Globus pallidus (tissue), 1 donor: Measurements from ENCODE around the gene ACSF3.
"Not testable (repeated sequence)": the region's sequence is repeated elsewhere in the genome, so short reads cannot be mapped to it uniquely, and the experiment has no call there.

Experiments used
- DNase-seq: peaks from one replicate; pipeline ENCODE4 v3.0.0-alpha.2; 2015; ENCODE audit warnings: low spot score

The ACSF3 gene

GRCh38 chr16:89175280-89176146 is 81.9 kb downstream of the ACSF3 start:
- DNase-seq, result no peak

GRCh38 chr16:89176147-89176690 is 82.6 kb downstream of the ACSF3 start:
- DNase-seq, result no peak

- no peak for DNase-seq
These were observed 83.1 kb downstream of the ACSF3 start for GRCh38 chr16:89176717-89177116.

GRCh38 chr16:89177501-89177900 is 83.8 kb downstream of the ACSF3 start:
- no peak for DNase-seq

- no peak for DNase-seq
These were observed 84.9 kb downstream of the ACSF3 start for GRCh38 chr16:89178453-89179147.

- no peak for DNase-seq
These were observed 85.5 kb downstream of the ACSF3 start for GRCh38 chr16:89179148-89179484.

GRCh38 chr16:89179656-89180315 is 86.1 kb downstream of the ACSF3 start:
- DNase-seq, result no peak

GRCh38 chr16:89183463-89183862 is 89.8 kb downstream of the ACSF3 start:
- DNase-seq, result no peak

- no peak for DNase-seq
These were observed 90.5 kb downstream of the ACSF3 start for GRCh38 chr16:89183975-89184676.

GRCh38 chr16:89184677-89184932 is 91.0 kb downstream of the ACSF3 start:
- no peak for DNase-seq

GRCh38 chr16:89184933-89185794 is 91.5 kb downstream of the ACSF3 start:
- DNase-seq, result no peak

- DNase-seq, result not testable (repeated sequence)
These were observed 92.4 kb downstream of the ACSF3 start for GRCh38 chr16:89185887-89186592.

- not testable (repeated sequence) for DNase-seq
These were observed 93.0 kb downstream of the ACSF3 start for GRCh38 chr16:89186593-89187031.

GRCh38 chr16:89187032-89187769 is 93.5 kb downstream of the ACSF3 start:
- DNase-seq, result no peak

- no peak for DNase-seq
These were observed 94.2 kb downstream of the ACSF3 start for GRCh38 chr16:89187770-89188392.

- DNase-seq, result not testable (repeated sequence)
These were observed 95.1 kb downstream of the ACSF3 start for GRCh38 chr16:89188471-89189357.

- DNase-seq, result no peak
These were observed 95.8 kb downstream of the ACSF3 start for GRCh38 chr16:89189358-89190025.
